ENCODE measurements around the gene MTNR1B.

GRCh38 chr11:92946707-92947106, 22.7 kb upstream of the MTNR1B start:
- no peak for TF ChIP-seq EZH2 (IDR thresholded peaks at IDR 0.05; ENCODE audit: borderline replicate concordance, insufficient read depth, low read depth, low read length, poor library complexity, severe bottlenecking)
- TF ChIP-seq, protein P1, sequence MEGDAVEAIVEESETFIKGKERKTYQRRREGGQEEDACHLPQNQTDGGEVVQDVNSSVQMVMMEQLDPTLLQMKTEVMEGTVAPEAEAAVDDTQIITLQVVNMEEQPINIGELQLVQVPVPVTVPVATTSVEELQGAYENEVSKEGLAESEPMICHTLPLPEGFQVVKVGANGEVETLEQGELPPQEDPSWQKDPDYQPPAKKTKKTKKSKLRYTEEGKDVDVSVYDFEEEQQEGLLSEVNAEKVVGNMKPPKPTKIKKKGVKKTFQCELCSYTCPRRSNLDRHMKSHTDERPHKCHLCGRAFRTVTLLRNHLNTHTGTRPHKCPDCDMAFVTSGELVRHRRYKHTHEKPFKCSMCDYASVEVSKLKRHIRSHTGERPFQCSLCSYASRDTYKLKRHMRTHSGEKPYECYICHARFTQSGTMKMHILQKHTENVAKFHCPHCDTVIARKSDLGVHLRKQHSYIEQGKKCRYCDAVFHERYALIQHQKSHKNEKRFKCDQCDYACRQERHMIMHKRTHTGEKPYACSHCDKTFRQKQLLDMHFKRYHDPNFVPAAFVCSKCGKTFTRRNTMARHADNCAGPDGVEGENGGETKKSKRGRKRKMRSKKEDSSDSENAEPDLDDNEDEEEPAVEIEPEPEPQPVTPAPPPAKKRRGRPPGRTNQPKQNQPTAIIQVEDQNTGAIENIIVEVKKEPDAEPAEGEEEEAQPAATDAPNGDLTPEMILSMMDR (IDR thresholded peaks at IDR 0.05), result no peak

Measured in B cell (primary cell).